ENCODE results near the gene PRDM5.

The PRDM5 gene

DNA sequence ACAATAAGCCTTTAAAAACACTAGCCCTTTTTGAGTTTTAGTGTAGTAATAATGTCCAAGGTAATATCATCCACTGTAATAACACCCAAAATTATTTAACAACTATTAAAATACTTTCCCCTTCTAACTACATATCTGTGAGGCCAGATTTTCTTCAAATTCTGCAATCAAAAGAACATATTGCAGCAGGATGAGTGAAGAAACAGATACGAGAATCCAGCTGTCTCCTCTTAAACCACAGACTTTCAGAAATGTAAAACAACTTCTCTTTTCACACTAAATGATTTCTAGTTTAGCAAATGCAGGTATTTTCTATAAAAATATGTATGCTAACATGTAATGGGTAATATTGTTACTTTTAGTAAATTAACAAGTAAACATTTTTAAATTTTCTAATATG lies 148.9 kb downstream of the PRDM5 start:
- TF ChIP-seq, protein P1, sequence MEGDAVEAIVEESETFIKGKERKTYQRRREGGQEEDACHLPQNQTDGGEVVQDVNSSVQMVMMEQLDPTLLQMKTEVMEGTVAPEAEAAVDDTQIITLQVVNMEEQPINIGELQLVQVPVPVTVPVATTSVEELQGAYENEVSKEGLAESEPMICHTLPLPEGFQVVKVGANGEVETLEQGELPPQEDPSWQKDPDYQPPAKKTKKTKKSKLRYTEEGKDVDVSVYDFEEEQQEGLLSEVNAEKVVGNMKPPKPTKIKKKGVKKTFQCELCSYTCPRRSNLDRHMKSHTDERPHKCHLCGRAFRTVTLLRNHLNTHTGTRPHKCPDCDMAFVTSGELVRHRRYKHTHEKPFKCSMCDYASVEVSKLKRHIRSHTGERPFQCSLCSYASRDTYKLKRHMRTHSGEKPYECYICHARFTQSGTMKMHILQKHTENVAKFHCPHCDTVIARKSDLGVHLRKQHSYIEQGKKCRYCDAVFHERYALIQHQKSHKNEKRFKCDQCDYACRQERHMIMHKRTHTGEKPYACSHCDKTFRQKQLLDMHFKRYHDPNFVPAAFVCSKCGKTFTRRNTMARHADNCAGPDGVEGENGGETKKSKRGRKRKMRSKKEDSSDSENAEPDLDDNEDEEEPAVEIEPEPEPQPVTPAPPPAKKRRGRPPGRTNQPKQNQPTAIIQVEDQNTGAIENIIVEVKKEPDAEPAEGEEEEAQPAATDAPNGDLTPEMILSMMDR (IDR thresholded peaks at IDR 0.05; ENCODE audit: low read depth, low read length, missing control alignments) = no peak
- no peak overlapping the region for H3K4me3 ChIP-seq (ENCODE audit: low read depth, low read length)
- in situ Hi-C loops (cut with HindIII; ENCODE audit: low sequenced_read_pairs) = no loop called here
- no peak for DNase-seq (ENCODE audit: low read depth)

DNA sequence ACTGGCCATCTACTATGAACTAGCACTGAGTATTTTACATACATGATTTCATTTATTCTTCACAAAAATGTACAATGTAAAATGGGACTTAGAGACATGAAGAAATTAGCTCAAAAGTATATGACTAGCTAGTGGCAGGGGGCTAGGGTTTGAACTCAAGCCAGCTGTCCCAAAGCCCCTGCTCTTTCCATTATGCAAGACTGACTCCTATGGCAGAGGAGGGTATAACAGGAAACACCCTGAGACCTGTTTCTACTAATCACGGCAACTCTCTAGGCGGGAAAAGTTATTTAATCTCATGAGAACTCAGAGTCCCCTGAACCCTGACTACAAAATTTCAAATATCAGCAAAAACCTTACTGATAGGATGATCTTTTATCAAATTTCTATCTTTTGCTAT lies 150.6 kb downstream of the PRDM5 start:
- in situ Hi-C loops (cut with HindIII; ENCODE audit: low sequenced_read_pairs) = no loop called here
- no peak for DNase-seq (ENCODE audit: low read depth)
- H3K4me3 ChIP-seq (ENCODE audit: low read depth, low read length) = no peak overlapping the region
- TF ChIP-seq, protein P1 (IDR thresholded peaks at IDR 0.05; ENCODE audit: low read depth, low read length, missing control alignments) = no peak

DNA sequence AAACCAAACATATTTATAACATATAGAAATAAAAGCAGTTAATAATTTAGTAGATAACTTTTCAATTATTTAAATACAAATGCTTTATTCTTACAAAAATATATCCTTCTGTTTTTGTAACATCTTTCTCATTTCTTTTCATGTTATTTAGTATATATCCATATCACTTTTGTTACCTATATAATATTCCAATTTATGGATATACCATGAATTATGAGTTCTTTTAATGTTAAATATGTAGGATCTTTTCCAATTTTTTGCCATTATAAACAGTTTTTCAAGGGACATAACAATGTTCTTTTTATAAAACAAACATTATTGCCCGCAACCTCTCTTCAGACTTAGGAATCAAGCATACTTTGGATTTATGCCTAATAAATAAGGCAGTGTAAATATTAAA lies 151.6 kb downstream of the PRDM5 start:
- TF ChIP-seq, protein P1 (IDR thresholded peaks at IDR 0.05; ENCODE audit: low read depth, low read length, missing control alignments) = no peak
- DNase-seq (ENCODE audit: low read depth) = no peak
- in situ Hi-C loops (cut with HindIII; ENCODE audit: low sequenced_read_pairs) = no loop called here
- H3K4me3 ChIP-seq (ENCODE audit: low read depth, low read length) = no peak overlapping the region

DNA sequence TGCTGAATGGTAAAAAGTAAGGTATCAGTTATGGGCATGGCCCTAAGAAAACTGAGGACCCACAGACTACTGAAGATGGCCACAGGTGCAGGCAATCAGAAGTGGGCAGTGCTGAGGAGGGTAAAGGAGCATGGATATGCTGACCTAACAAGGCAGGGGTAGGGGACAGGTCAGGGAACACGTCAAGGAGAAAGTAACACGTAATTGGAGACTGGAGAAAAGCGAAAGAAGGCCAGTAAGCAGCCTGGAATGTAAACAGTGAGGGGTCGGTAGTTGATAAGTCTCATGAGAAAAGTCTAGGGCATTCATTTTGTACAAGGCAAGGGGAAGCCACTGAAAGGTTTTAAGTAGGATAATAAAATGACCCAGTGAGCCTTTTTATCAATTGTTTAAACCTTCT lies 153.3 kb downstream of the PRDM5 start:
- DNase-seq (ENCODE audit: low read depth) = peak; percentile 42
- H3K4me3 ChIP-seq (ENCODE audit: low read depth, low read length) = no peak overlapping the region
- in situ Hi-C loops (cut with HindIII; ENCODE audit: low sequenced_read_pairs) = no loop called here
- TF ChIP-seq, protein P1 (IDR thresholded peaks at IDR 0.05; ENCODE audit: low read depth, low read length, missing control alignments) = no peak

DNA sequence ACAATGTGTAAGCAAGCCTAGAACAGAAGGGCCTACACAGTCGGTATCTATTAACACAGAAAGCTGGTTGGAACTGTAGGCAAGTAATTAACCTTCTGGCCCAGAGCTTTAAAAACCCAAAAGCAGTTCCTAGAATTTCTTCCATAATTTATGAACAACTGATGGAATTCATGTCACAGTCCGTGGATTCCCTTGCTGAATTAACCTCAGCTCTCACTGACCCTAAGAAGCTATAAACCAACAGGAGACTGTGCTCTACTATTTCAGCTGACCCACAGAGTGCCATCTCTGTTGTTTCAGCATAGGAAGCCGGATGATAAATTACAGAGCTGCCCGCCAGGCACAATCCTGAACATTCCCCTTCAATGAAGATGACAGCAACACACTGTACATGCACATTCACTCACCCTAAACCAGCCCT lies 157.3 kb downstream of the PRDM5 start:
- TF ChIP-seq, protein P1 (IDR thresholded peaks at IDR 0.05; ENCODE audit: low read depth, low read length, missing control alignments) = no peak
- H3K4me3 ChIP-seq (ENCODE audit: low read depth, low read length) = no peak overlapping the region
- no peak for DNase-seq (ENCODE audit: low read depth)
- in situ Hi-C loops (cut with HindIII; ENCODE audit: low sequenced_read_pairs) = no loop called here

DNA sequence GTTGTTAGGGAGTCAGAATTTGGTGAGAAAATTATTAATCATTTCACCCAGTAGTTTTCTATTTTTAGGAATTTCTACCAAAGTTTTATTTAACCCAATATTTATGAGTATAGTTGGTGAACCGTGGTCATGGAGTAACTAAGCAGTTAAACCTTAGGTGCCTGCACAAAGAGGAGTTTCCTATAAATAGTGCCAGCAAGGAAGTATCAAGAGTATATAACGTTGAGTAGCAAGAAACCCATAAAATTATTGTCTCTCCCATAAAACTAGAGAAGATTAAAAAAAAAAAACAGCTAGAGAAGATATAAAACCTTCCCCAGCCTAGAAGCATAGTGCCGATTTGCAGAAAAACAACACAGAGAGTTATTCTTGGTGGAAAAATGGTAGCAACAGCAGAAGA lies 158.9 kb downstream of the PRDM5 start:
- no peak for DNase-seq (ENCODE audit: low read depth)
- TF ChIP-seq, protein P1 (IDR thresholded peaks at IDR 0.05; ENCODE audit: low read depth, low read length, missing control alignments) = no peak
- in situ Hi-C loops (cut with HindIII; ENCODE audit: low sequenced_read_pairs) = no loop called here
- H3K4me3 ChIP-seq (ENCODE audit: low read depth, low read length) = no peak overlapping the region

DNA sequence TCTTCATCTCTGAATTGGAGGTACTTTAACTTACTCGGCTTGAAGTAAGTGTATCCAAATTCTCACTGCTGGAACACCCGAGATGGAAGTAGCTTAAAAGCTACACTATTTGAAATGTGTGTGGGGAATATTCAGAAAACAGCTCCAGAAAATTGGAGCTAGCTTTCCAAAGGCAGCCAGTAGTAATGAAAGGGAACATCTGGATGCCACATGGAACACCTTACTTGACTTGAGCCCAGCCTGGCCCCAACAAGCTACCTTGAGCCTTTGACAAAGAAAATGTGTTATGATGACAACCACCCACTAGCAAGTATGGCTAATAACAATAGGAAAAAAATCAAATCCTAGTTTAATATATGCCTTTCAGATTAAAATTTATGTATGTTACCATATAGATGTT lies 161.5 kb downstream of the PRDM5 start:
- no peak overlapping the region for H3K4me3 ChIP-seq (ENCODE audit: low read depth, low read length)
- DNase-seq (ENCODE audit: low read depth) = no peak
- TF ChIP-seq, protein P1 (IDR thresholded peaks at IDR 0.05; ENCODE audit: low read depth, low read length, missing control alignments) = no peak
- in situ Hi-C loops (cut with HindIII; ENCODE audit: low sequenced_read_pairs) = no loop called here

Data from astrocyte of the cerebellum (primary cell).